ENCODE measurements around the gene SERPINB8. TPM values are rescaled to one million over a fixed set of nuclear protein-coding genes. Genes with fewer than 3 reads are reported as not detected.

Gene SERPINB8
- total and polyA plus RNA-seq, 7 donors, result 0.84 to 31.3 (median 4.1) TPM

DNA sequence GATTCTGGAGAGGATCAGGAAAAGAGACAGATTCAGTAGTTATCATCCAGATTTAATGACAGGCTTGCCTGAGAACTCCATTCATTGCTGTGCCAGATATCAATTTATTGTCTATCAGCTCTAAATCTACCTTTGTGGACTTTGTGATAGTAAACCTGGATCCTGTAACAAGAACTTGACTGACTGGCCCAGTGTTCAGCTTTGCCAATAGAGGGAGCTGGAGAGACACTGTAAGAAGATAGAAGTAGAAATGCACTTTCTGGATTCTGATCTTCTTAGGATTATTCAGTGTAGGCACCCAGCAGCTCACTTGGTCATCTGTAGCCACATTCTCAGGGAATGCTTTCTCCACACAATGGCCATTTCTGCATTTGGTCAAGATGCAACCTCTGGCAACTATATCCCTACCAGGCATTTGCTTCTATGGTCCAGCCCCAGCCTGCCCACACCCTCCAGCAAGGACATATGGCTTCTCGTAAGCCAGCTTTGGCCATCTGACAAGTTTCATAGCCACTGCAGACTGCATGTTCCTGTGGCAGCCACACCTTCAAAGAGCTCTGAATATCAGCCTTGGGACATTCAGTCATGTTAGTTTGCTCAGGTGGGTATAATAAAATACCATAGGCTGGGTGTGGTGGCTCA is 6.1 kb upstream of the SERPINB8 start:
- peaks cover 0 to 4% (median 2%) of the 10 kb centered on the region in 3 donors for H3K27me3 ChIP-seq (ENCODE audit: insufficient read depth in 3 of 3, low read length in 2 of 3)
- intact Hi-C loops (cut with DNase I), result loop anchor here in 1 of 2 donors (5.0 kb wide), 1 partner anchor 34 kb away; no protein-coding TSS in a partner anchor
- no peaks in the 10 kb centered on the region for H3K36me3 ChIP-seq (ENCODE audit: insufficient read depth in 1 of 2, low read depth in 1 of 2)
- no peak overlapping the region for H3K4me3 ChIP-seq
- DNase-seq, result peak in 1 of 2 donors; percentile 18
- ATAC-seq, result peak in 3 of 4 donors; percentile 52 to 68 (median 57)
- H3K9me3 ChIP-seq, result no peaks in the 10 kb centered on the region
- no peak overlapping the region for H3K27ac ChIP-seq
- 25 to 57% (median 31%) methylated on average over 1 of the region's 1 CpG for WGBS, 3 donors
- TF ChIP-seq, protein P1, sequence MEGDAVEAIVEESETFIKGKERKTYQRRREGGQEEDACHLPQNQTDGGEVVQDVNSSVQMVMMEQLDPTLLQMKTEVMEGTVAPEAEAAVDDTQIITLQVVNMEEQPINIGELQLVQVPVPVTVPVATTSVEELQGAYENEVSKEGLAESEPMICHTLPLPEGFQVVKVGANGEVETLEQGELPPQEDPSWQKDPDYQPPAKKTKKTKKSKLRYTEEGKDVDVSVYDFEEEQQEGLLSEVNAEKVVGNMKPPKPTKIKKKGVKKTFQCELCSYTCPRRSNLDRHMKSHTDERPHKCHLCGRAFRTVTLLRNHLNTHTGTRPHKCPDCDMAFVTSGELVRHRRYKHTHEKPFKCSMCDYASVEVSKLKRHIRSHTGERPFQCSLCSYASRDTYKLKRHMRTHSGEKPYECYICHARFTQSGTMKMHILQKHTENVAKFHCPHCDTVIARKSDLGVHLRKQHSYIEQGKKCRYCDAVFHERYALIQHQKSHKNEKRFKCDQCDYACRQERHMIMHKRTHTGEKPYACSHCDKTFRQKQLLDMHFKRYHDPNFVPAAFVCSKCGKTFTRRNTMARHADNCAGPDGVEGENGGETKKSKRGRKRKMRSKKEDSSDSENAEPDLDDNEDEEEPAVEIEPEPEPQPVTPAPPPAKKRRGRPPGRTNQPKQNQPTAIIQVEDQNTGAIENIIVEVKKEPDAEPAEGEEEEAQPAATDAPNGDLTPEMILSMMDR (IDR thresholded peaks at IDR 0.05), result peak; percentile 59
- H3K4me1 ChIP-seq, result no peaks in the 10 kb centered on the region

DNA sequence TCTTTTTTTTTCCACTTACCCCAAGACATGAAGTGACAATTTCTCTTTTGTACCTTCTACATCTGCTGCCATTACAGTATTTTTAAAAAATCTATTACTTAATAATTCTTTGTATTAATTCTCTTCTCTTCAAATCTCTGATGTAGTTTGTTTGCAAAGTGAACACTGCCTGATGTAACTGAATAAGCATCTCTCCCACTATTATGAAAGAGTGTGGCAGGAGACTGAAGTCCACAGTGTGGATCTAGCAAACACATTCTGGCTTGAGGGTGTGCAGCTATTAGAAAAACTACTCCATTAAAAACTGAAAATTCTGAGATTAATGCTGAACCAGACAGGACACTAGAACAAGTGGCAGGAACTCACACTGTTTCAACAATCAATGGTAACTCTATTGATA is 5.0 kb upstream of the SERPINB8 start:
- H3K36me3 ChIP-seq (ENCODE audit: insufficient read depth in 1 of 2, low read depth in 1 of 2), result no peaks in the 10 kb centered on the region
- no peaks in the 10 kb centered on the region for H3K9me3 ChIP-seq
- no peak overlapping the region for H3K4me3 ChIP-seq
- TF ChIP-seq, protein P1 (IDR thresholded peaks at IDR 0.05), result no peak
- H3K4me1 ChIP-seq, result peaks cover 7% of the 10 kb centered on the region
- intact Hi-C loops (cut with DNase I), result loop anchor here in 1 of 2 donors (5.0 kb wide), 1 partner anchor 32 kb away; no protein-coding TSS in a partner anchor
- no peak for ATAC-seq
- no peak overlapping the region for H3K27ac ChIP-seq
- H3K27me3 ChIP-seq (ENCODE audit: insufficient read depth in 3 of 3, low read length in 2 of 3), result peaks cover 0 to 4% (median 2%) of the 10 kb centered on the region in 3 donors
- DNase-seq, result no peak

DNA sequence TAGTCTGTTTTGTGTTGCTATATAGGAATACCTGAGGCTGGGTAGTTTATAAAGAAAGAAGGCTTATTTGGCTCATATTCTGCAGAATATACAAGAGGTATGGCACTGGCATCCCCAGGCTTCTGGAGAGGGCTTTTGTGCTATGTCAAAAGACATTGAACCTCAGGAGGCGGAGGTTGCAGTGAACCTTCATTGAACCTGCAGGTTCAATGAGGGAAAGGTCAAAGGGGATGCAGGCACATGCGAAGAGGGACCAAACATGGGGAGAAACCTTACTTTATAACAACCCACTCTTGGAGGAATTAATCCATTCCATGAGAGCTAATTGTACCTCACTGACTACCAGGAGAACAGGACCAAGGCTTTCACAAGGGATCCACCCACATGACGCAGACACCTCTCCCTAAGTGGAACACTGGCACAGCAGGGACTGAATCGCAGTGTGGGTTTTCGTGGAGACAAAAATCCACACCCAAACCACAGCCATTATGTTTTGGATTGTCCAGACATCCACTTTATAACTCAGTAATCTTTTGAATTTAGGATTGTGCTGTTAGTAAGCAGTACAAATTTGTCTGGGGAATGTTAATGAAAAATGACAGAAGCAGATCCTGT is 4.1 kb upstream of the SERPINB8 start:
- H3K4me3 ChIP-seq, result no peak overlapping the region
- H3K36me3 ChIP-seq (ENCODE audit: insufficient read depth in 1 of 2, low read depth in 1 of 2), result no peaks in the 10 kb centered on the region
- peaks cover 7% of the 10 kb centered on the region for H3K4me1 ChIP-seq
- H3K27ac ChIP-seq, result no peak overlapping the region
- TF ChIP-seq, protein P1 (IDR thresholded peaks at IDR 0.05), result no peak
- H3K27me3 ChIP-seq (ENCODE audit: insufficient read depth in 3 of 3, low read length in 2 of 3), result peaks cover 0 to 4% (median 2%) of the 10 kb centered on the region in 3 donors
- intact Hi-C loops (cut with DNase I), result no loop called here
- DNase-seq, result no peak
- WGBS, 3 donors, result 83 to 87% (median 83%) methylated on average over 5 of the region's 5 CpGs
- no peak for ATAC-seq
- H3K9me3 ChIP-seq, result no peaks in the 10 kb centered on the region

DNA sequence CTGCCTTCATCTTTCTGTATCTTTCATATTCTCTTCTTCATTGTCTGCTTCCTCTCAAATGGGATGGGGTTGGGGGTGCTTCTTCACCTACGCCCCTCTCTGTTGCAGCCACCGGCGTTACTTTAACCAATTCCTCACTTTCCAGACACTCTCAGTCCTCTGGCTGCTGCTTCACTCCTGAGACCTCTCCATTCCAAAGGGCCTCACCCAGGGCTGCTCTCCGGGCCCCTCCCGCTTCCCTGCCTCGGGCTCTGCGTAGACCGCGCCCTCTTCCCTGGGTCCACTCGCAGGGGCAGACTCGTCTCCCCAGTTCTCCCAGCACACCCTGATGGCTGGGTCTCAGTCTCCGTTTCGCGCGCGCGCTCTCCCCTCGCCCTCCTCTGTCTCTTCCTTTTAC is 926 bp downstream of the SERPINB8 start:
- peak overlapping the region; percentile 90 for H3K4me3 ChIP-seq
- DNase-seq, result peak; percentile 39 to 66
- H3K4me1 ChIP-seq, result peaks cover 7% of the 10 kb centered on the region
- 26 to 30% (median 29%) methylated on average over 18 of the region's 18 CpGs for WGBS, 3 donors
- H3K27me3 ChIP-seq (ENCODE audit: insufficient read depth in 3 of 3, low read length in 2 of 3), result no peaks in the 10 kb centered on the region
- H3K36me3 ChIP-seq (ENCODE audit: insufficient read depth in 1 of 2, low read depth in 1 of 2), result no peaks in the 10 kb centered on the region
- H3K27ac ChIP-seq, result peak overlapping the region; percentile 91
- ATAC-seq, result peak; percentile 18 to 49 (median 38)
- TF ChIP-seq, protein P1 (IDR thresholded peaks at IDR 0.05), result no peak
- intact Hi-C loops (cut with DNase I), result no loop called here
- H3K9me3 ChIP-seq, result no peaks in the 10 kb centered on the region

Data from psoas muscle (tissue), 8 donors.